GM12878 (cell line): ENCODE data around the gene RBL2. TPM values are rescaled to one million over a fixed set of nuclear protein-coding genes. Genes with fewer than 3 reads are reported as not detected.
A peak's percentile ranks its signal among the peaks of the same experiment; 100 is the strongest.

Source experiments
- ATAC-seq: fragments of 200-7000 bp; cut with Tn5 transposase; 3 replicates; pipeline ENCODE4 v1.9.1; 2020; ENCODE audit warnings: mild to moderate bottlenecking, moderate library complexity
- BruUV-seq: library from RNA; stranded (reverse); fragments of 400-500 nt; replicated peaks from 2 replicates; lab custom pipeline; 2021; lab: Mats Ljungman, UMichigan
- CTCF ChIA-PET: fragments of 300-600 bp; sonication (Branson Sonifier 250); formaldehyde crosslinking; extraction: SDS; loops from one replicate; lab custom pipeline; 2021; ENCODE audit warnings: inconsistent platforms; lab: Yijun Ruan, JAX
- POLR2A ChIA-PET: fragments of 350-600 bp; formaldehyde crosslinking; extraction: SDS; loops from one replicate; lab custom pipeline; 2021; ENCODE audit warnings: inconsistent platforms; lab: Charles Lee
- RAD21 ChIA-PET: fragments of 300-600 bp; sonication (Branson Sonifier 250); formaldehyde crosslinking; loops from one replicate; lab custom pipeline; 2023; ENCODE audit warnings: antibody characterized with exemption; ENCODE audit not compliant: unreplicated experiment; lab: Charles Lee
- SMC1A ChIA-PET: fragments of 300-600 bp; sonication (Branson Sonifier 250); formaldehyde crosslinking; loops from one replicate; lab custom pipeline; 2023; ENCODE audit not compliant: unreplicated experiment, uncharacterized antibody; lab: Charles Lee
- DNase-seq: peaks from one replicate; pipeline ENCODE4 v3.0.0-alpha.2; 2011; ENCODE audit warnings: low read depth, low spot score
- FAIRE-seq: peaks from 3 replicates; lab custom pipeline; 2011; peaks lifted over from hg19 to GRCh38; lab: Jason Lieb, UNC
- H2AFZ ChIP-seq: 2 replicates; pipeline ENCODE4 v1.6.0; 2011; ENCODE audit warnings: low read depth, low read length, control low read depth; ENCODE audit not compliant: control insufficient read depth
- H3K27ac ChIP-seq: 2 replicates; pipeline ENCODE4 v1.5.1; 2011; ENCODE audit warnings: control low read depth; ENCODE audit not compliant: control insufficient read depth, insufficient read depth
- H3K27me3 ChIP-seq, 2 experiments: replicated peaks in 1 of 2; 2 replicates each; pipeline versions ENCODE4 v1.6.0 to v1.6.1; 2011; ENCODE audit warnings: low read length in 1 of 2; ENCODE audit not compliant: control insufficient read depth in 2 of 2, insufficient read depth in 2 of 2
- H3K36me3 ChIP-seq, 2 experiments: 2 replicates each; pipeline ENCODE4 v1.5.1; 2011; ENCODE audit warnings: low read length in 1 of 2; ENCODE audit not compliant: control insufficient read depth in 2 of 2, insufficient read depth in 2 of 2
- H3K4me1 ChIP-seq: 2 replicates; pipeline ENCODE4 v1.6.1; 2011; ENCODE audit warnings: mild to moderate bottlenecking, low read length, moderate library complexity, mixed read lengths; ENCODE audit not compliant: control insufficient read depth, insufficient read depth
- H3K4me2 ChIP-seq: 2 replicates; pipeline ENCODE4 v1.6.0; 2011; ENCODE audit warnings: control low read depth; ENCODE audit not compliant: control insufficient read depth, insufficient read depth
- H3K4me3 ChIP-seq: fragments of 200-600 bp; sonication (generic); 2 replicates; pipeline ENCODE4 v1.5.1; 2016
- H3K79me2 ChIP-seq: 2 replicates; pipeline ENCODE4 v1.6.0; 2011; ENCODE audit warnings: low read length; ENCODE audit not compliant: control insufficient read depth, insufficient read depth
- H3K9ac ChIP-seq: 2 replicates; pipeline ENCODE4 v1.8.0; 2011; ENCODE audit warnings: low read length, control low read depth, mixed read lengths; ENCODE audit not compliant: control insufficient read depth, insufficient read depth
- H3K9me3 ChIP-seq: replicated peaks from 3 replicates; pipeline ENCODE4 v1.5.1; 2011; ENCODE audit warnings: mild to moderate bottlenecking, low read length; ENCODE audit not compliant: control insufficient read depth, insufficient read depth
- H4K20me1 ChIP-seq: 2 replicates; pipeline ENCODE4 v1.6.0; 2011; ENCODE audit not compliant: control insufficient read depth, insufficient read depth
- ATF2 ChIP-seq: IDR thresholded peaks from 2 replicates; pipeline ENCODE4 v1.6.1; 2012; ENCODE audit warnings: low read length, inconsistent platforms
- CEBPB ChIP-seq, 2 experiments: fragments of 150-350 bp in 1 of 2; IDR thresholded peaks; 2 replicates each; pipeline ENCODE4 v1.6.1; 2012 to 2014; ENCODE audit warnings: low read depth in 2 of 2, low read length in 2 of 2, borderline replicate concordance in 1 of 2, inconsistent platforms in 1 of 2
- DPF2 ChIP-seq: fragments of 450-650 bp; IDR thresholded peaks from 2 replicates; pipeline ENCODE4 v1.6.1; 2017; ENCODE audit warnings: mild to moderate bottlenecking
- EP300 ChIP-seq, 2 experiments: fragments of 150-350 bp in 1 of 2; IDR thresholded peaks; 2 replicates each; pipeline ENCODE4 v1.6.1; 2011 to 2012; ENCODE audit warnings: low read depth in 2 of 2, low read length in 2 of 2, borderline replicate concordance in 1 of 2, improper control_type of control experiment in 1 of 2, inconsistent platforms in 1 of 2; ENCODE audit not compliant: control insufficient read depth in 1 of 2
- RELB ChIP-seq: fragments of 450-650 bp; IDR thresholded peaks from 2 replicates; pipeline ENCODE4 v1.6.1; 2017; ENCODE audit warnings: low read depth, mild to moderate bottlenecking, moderate library complexity
- REST ChIP-seq: IDR thresholded peaks from 2 replicates; pipeline ENCODE4 v1.6.1; 2012; ENCODE audit warnings: mild to moderate bottlenecking, low read depth, low read length
- RFX5 ChIP-seq: IDR thresholded peaks from 2 replicates; pipeline ENCODE4 v1.6.1; 2011; ENCODE audit warnings: low read depth, low read length, improper control_type of control experiment
- SMC3 ChIP-seq: IDR thresholded peaks from 2 replicates; pipeline ENCODE4 v1.6.1; 2011; ENCODE audit warnings: low read length, improper control_type of control experiment, borderline replicate concordance
- ZNF384 ChIP-seq: IDR thresholded peaks from 2 replicates; pipeline ENCODE4 v1.6.1; 2012; ENCODE audit warnings: low read depth, mild to moderate bottlenecking, low read length, improper control_type of control experiment, borderline replicate concordance
- ZSCAN29 ChIP-seq: fragments of 450-650 bp; IDR thresholded peaks from 2 replicates; pipeline ENCODE4 v1.6.1; 2017; ENCODE audit warnings: mild to moderate bottlenecking, moderate library complexity
- WGBS: methylation state at CpG from one replicate; pipeline ENCODE4 v1.1.6; 2016; ENCODE audit warnings: low lambda C conversion rate; ENCODE audit not compliant: insufficient replicate concordance, insufficient coverage; ENCODE audit errors: missing lambda C conversion rate; 5-methylcytosine and 5-hydroxymethylcytosine counted together
- in situ Hi-C: fragments of 300-500 bp; cut with MboI; formaldehyde crosslinking; loops from 9 replicates; pipeline ENCODE4 v1.14.3; 2018; ENCODE audit warnings: mixed read lengths
- intact Hi-C: fragments of 100-400 bp; cut with micrococcal nuclease; formaldehyde crosslinking; loops from one replicate; pipeline ENCODE4 v1.14.2; 2022; ENCODE audit not compliant: unreplicated experiment
- polyA plus RNA-seq, 11 experiments: library from polyadenylated mRNA; depleted of rRNA in 4 of 11; unstranded in 6 of 11; stranded (reverse) in 5 of 11; fragments of >200 nt; fragmentation: Nextera tagmentation in 4 of 11; fragmentation: Illumina TruSeq in 1 of 11; extraction: Ambion mirVana in 4 of 11; extraction: Trizol in 1 of 11; gene quantifications; 1 replicate in 1 of 11; 2 replicates in 10 of 11; pipeline versions ENCODE4 v1.2.1 to v1.2.3, GENCODE V29; 2011 to 2016; ENCODE audit warnings: inconsistent platforms in 2 of 11, missing spikeins in 2 of 11, low read depth in 1 of 11
- total RNA-seq, 4 experiments: library from RNA; depleted of rRNA in 3 of 4; stranded (reverse); fragments of >200 nt in 3 of 4; fragmentation: Illumina TruSeq in 1 of 4; extraction: Trizol in 1 of 4; gene quantifications; 2 replicates each; pipeline versions ENCODE4 v1.2.1 to v1.2.3, GENCODE V29; 2013 to 2021
- TF ChIP-seq, protein P1 (sequence below): fragments of 150-350 bp; IDR thresholded peaks from 2 replicates; pipeline ENCODE4 v1.6.1; 2014; ENCODE audit warnings: mild to moderate bottlenecking, low read depth, low read length
- TF ChIP-seq, protein P2 (sequence below): IDR thresholded peaks from 2 replicates; pipeline ENCODE4 v1.6.1; 2011; ENCODE audit warnings: low read depth, mild to moderate bottlenecking, low read length, moderate library complexity, borderline replicate concordance; ENCODE audit errors: extremely low read depth

The RBL2 gene
- total and polyA plus RNA-seq, 10 of the 15 experiments (the other 5 are each of a cell fraction or from before 2014, with no cell fraction given) = 10.0 to 107 (median 39.0) TPM

- TF ChIP-seq RELB (peak; percentile 69), ATF2 (no peak), SMC3 (no peak), DPF2 (no peak), EP300 (IDR thresholded peaks at IDR 0.05; ENCODE audit: borderline replicate concordance in 1 of 2, control insufficient read depth in 1 of 2, low read depth in 2 of 2, low read length in 2 of 2) (no peak), ZSCAN29 (no peak), ZNF384 (peak; percentile 88), RFX5 (no peak), CEBPB (IDR thresholded peaks at IDR 0.05; ENCODE audit: borderline replicate concordance in 1 of 2, low read depth in 2 of 2, low read length in 2 of 2) (no peak), REST (no peak)
- TF ChIP-seq, protein P1, sequence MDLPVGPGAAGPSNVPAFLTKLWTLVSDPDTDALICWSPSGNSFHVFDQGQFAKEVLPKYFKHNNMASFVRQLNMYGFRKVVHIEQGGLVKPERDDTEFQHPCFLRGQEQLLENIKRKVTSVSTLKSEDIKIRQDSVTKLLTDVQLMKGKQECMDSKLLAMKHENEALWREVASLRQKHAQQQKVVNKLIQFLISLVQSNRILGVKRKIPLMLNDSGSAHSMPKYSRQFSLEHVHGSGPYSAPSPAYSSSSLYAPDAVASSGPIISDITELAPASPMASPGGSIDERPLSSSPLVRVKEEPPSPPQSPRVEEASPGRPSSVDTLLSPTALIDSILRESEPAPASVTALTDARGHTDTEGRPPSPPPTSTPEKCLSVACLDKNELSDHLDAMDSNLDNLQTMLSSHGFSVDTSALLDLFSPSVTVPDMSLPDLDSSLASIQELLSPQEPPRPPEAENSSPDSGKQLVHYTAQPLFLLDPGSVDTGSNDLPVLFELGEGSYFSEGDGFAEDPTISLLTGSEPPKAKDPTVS = no peak
- TF ChIP-seq, protein P2, sequence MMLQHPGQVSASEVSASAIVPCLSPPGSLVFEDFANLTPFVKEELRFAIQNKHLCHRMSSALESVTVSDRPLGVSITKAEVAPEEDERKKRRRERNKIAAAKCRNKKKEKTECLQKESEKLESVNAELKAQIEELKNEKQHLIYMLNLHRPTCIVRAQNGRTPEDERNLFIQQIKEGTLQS = peak; percentile 16; the same call in 1 of the 2 replicates
Observed at GRCh38 chr16:53433930-53434376, 318 bp upstream of the RBL2 start.

More at GRCh38 chr16:53433930-53434376, 318 bp upstream of the RBL2 start:
- RAD21 ChIA-PET = interaction anchor here (2.7 to 3.9 kb wide), 2 partner anchors 69 to 76 kb away, joined by 9 to 20 read pairs; partner anchors contain the start of gene AKTIP
- Histone ChIP-seq H3K27me3 (no peaks in the 10 kb centered on the region), H3K4me2 (peak overlapping the region; percentile 51), H3K9ac (peak overlapping the region; percentile 71; the same call in 1 of the 2 replicates), H3K4me3 (peak overlapping the region; percentile 89), H2AFZ (peak overlapping the region; percentile 72), H3K27ac (no peak overlapping the region), H3K9me3 (no peaks in the 10 kb centered on the region), H4K20me1 (no peaks in the 10 kb centered on the region), H3K4me1 (no peaks in the 10 kb centered on the region), H3K36me3 (no peaks in the 10 kb centered on the region), H3K79me2 (peaks cover 36% of the 10 kb centered on the region)
- intact Hi-C loops = loop anchor here (2.0 kb wide), 1 partner anchor 77 kb away; no protein-coding TSS in a partner anchor
- in situ Hi-C loops = no loop called here
- FAIRE-seq = no peak
- DNase-seq = no peak
- CTCF ChIA-PET = no interaction called here
- 41% methylated on average over 13 of the region's 13 CpGs for WGBS
- SMC1A ChIA-PET = interaction anchor here (0.6 to 1.9 kb wide), 5 partner anchors 17 to 79 kb away, joined by 3 to 4 read pairs (median 3); no protein-coding TSS in a partner anchor
- ATAC-seq = no peak
- no TSS peak for BruUV-seq
- POLR2A ChIA-PET = interaction anchor here (0.9 to 3.6 kb wide), 4 partner anchors 20 to 245 kb away, joined by 3 to 13 read pairs (median 4); partner anchors contain the start of gene AKTIP
